Measurements from ENCODE around the gene F12.

F12 gene

DNA sequence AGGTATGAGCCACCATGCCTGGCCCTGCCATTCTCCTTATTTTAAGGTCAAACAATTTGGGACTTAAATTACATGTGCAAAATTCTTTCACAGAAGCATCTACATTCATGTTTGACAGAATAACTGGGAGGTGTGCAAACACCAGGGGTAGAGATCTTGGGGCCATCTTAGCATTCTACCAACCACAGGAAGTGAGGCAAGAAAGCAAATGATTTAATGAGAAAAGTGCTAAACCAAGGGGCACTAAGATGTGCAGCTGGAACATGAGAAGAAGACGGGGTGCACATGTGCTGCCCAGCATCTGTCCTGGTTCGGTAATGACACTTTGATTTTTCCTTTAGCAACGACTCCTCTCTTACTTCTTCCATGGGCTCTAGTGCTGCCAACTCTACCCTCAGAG is 1.2 kb upstream of the F12 start:
- DNase-seq, result no peak

DNA sequence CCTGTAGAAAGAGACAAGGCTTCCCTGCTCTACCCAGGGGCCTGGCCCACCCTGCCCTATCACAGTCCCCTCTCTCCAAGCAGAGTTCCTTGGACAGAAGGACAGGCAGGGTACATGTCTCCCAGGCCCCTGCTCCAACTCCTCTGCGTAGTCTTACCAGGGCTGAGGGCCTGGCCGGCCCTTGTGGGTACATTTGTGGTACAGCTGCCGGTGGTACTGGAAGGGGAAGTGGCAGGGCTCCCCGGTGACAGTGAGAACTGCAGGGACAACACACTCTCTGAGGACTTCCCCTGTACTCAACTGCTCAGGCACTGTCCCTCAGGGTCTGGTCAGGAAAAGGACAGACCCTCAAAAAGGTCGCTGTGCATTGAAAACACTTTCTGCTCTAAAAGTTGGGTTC is 3.6 kb downstream of the F12 start:
- DNase-seq, result no peak

DNA sequence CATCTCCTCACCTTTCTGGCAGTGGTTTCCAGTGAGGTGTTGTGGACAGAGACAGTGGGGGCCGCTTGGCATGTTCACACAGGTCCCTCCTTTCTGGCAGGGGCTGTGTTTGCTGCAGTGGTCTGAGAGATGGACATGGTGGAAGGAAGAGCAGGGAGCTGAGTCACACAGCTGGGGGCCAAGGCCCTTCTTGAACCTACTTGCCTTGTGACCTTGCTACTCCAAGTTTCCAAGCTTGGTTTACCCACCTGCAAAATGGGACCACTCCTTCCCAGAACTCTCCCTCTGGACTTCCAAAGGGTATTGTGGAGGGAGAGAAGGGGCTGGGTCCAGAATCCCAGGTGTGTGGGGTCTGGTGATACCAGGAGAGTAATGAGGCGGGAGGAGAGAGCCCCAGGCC is 4.1 kb downstream of the F12 start:
- DNase-seq, result no peak

DNA sequence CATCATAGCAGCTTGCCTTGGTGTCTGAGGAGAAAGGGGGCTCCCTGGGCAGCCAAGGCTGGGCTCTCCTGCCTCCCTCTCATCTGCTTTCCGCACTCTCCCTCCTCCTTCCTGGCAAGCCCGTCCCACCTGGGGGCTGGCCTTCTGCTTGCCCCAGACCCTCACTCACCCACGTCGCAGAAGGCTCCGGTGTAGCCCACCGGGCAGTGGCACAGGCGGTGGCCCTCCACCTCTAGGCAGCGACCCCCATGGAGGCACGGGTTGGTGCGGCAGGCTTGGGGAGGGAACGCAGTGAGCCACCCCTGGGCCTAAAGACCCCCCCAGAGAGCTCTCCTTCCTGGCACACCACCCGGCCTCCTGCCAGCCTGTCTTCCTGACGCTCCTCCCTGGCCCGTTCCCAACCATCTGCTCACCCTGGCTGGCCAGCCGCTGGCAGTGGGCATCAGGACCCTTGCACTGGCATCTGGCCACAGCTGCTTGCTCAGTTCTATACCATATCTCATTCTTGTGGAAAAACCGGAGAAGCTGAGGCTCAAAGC is 4.7 kb downstream of the F12 start:
- DNase-seq, result no peak

DNA sequence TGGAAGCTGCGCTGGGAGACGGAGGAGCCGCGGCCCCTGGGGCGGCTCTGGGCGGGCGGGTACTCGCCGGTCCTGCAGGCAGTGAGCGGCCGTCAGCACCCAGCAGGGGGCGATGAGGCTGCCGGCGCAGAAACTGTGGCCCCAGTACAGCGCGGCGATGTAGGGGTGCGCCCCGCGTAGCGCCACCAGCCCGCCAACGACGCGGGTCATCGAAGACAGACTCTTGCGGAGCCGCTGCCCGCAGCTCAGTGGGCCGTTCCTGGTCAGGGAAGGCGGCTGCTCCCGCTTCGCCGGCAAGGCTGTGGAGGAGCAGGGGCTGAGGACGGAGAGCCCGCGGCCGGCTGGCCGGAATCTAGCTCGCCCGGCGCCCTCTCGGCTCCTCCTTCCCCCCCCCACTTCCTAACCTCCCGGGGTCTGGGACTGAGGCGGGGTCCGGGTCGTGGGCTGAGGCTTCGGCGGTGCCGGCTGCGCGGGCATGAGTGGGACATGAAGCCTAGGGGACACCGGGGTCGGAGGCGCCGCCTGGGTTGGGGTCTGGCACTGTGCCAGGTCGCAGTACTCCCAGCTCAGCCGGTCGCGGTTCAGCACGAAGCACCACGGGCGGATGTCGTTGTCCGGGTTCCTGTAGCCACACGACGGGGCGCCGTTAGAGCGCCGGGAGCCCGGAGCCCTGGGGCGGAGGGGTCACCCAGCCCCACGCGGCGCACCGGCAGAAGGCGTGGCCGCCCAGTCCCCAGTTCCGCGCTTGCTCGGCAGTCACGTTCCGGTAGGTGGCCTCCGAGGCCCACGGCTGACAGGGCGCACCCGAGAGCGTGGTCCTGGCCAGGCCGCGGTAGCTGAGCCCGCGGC is 5.3 kb downstream of the F12 start:
- peak; percentile 76 for DNase-seq

DNA sequence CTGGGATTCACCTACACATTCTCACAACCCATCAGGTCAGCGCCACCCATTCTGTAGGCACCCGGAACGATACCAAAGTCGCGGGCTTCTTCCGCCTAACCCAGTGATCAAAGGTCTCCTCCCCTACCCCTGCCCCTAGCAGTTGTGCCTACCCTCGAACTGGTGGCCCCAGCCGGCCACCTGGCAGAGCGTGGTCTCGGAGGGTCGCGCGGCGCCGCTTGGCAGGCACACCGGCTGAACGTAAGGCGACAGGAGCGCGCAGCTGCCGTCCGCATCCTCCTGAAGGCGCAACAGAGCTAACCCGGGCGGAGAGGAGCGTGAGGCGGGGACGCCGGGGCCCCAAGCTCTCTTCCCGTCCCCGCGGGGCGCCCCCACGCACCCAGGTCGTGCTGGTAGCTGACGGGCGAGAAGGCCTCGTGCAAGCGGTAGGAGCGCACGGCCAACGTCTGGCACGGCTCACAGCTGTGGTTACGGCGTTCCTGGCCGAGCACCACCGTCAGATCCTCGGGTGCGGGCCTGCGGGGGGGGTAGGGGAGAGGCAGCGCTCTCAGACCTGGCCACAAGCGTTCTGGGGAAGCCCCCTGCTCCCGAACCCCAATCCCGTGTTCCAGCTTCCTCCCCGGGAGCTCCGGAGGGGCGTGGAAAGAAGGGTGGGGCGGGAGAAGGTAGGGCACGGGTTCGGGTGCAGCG is 6.1 kb downstream of the F12 start:
- DNase-seq, result peak; percentile 55

DNA sequence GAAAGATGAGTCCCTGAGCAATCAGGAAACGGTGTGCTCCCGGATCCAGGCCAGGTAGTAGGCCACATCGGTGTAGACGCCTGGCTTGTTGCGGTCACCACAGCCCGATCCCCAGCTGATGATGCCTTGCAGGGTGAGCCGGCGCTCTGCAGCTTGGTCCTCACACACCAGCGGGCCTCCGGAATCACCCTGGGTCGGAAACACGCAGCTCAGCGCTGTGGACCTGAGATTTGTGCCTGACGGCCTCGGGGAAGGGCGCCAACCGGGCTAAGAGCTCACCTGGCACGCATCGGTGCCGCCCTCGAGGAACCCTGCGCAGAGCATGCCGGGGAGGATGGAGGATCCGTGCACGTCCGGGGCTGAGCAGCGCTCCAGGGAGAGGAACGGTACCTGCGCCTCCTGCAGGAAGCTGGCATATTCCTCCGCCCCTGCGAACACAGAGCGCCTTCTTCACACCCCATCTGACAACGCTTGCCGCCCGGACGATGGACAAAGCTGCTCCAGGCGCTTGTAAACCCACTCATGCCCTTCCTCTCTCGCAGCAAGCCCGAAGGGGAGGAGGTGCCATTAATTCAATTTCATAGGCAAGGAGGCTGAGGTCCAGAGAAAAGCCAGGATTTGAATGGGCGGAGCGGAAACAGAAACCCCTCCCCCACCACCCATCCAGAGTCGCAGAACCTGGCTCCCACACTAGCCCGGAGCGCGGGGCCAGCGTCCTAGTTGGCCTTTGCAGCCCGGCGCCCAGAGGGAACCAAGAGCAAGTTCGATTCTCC is 6.9 kb downstream of the F12 start:
- DNase-seq, result peak; percentile 53

DNA sequence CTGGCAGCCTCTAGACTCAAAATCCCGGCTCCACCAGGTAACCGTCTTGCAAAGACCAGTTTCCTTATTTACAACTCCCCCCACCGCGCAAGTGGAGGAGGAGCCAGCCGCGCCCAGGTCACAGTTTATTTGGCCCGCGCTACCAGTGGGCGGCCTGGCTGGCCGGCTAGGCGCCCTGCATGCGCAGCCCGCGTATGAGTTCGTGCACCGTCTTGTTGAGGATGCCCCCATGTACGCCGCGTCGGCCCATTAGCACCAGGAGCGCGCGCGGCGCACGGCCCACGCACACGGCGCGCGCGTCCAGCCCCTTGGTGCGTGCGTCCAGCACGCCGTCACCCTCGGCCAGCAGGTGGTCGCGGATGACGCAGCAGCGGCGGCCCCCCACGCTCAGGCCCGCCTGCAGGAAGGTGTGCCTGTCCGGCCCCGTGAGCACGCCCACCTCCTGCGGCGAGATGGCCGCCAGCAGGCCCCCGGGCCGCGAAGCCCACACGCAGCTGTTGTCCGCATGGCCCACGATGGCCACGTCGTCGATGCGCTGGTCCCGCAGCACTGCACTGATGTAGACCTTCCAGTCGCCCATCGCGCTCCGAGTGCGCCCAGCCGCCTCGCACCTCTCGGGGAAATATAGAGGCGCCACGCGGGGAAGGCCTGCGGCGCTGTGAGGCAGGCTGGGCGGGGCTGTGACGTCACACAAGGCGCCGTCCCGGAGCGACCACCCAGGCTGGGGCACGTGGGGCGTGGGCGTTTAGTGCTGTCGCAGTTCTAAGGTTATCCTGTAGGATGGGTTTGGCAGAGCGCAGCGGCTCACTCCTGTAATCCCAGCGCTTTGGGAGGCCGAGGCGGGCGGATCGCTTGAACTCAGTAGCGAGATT is 9.1 kb downstream of the F12 start, which contains the start of gene PFN3:
Gene PFN3 (minus strand): TSS at position 665 of the 872 bp plus-strand sequence. CDS start 85 bp downstream, at position 580.
- DNase-seq, result no peak

DNA sequence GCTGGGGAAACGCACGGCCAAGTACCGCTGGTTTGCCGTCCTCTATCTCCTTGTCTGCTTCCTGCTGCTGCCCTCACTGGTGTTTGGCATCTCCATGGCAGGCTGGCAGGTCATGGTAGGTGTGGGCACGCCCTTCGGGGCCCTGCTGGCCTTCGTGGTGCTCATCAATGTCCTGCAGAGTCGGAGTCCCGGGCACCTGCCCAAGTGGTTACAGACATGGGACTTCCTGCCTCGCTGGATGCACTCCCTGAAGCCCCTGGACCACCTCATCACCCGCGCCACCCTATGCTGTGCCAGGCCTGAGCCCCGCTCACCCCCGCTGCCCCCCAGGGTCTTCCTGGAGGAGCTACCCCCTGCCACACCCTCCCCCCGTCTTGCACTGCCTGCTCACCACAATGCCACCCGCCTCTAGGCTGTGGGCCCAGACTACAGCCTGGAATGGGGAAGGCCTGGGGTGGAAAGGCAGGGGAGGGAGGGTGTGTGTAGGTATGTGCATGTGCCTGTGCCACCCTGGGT is 11.4 kb downstream of the F12 start:
- DNase-seq, result no peak

DNA sequence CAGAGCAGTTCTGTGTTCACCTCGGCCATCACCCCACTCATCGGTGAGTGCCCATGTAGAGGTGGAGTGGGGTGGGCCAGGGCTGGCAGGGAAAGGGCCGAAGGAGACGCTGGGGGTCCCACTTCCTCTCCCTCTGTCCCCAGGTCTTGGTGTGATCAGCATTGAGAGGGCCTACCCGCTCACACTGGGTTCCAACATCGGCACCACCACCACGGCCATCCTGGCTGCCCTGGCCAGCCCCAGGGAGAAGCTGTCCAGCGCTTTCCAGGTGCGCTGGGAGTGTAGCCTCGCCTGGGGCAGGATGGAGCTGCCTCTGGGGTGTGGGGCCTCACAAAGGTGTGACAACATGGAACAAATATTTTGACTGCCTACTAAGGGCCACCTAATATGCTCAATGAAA is 12.6 kb downstream of the F12 start:
- DNase-seq, result no peak

DNA sequence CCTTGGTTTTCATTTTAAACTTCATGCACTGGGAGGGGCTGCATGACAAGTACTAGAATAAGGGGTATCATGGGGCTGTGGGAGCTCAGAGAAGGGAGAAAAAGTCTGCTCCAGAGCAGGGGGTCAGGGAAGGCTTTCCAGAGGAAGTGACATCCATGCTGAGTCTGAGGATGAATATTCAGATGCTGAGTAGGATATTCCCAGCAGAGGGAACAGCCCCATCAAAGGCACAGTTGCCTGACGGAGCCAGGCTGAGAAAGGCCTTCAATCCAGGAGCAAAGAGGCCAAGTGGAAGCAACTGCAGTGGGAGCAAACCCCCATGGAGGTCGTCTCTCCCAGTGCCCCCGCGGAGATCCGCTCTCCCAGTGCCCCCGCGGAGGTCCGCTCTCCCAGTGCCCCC is 13.3 kb downstream of the F12 start:
- DNase-seq, result no peak

DNA sequence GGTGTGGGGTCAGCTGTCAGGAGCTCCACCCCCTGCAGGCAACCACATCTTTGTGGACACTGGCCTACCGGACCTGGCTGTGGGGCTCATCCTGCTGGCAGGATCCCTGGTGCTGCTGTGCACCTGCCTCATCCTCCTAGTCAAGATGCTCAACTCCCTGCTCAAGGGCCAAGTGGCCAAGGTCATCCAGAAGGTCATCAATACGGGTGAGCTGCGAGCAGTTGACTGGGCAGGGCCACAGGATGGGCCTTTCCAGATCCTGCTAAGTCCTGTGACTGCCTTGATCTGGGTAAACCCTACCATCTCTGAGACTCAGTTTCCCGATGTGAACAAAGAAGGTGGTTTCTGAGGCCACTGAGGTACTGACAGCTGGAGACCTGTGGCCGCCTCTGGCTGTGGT is 15.4 kb downstream of the F12 start:
- no peak for DNase-seq

DNA sequence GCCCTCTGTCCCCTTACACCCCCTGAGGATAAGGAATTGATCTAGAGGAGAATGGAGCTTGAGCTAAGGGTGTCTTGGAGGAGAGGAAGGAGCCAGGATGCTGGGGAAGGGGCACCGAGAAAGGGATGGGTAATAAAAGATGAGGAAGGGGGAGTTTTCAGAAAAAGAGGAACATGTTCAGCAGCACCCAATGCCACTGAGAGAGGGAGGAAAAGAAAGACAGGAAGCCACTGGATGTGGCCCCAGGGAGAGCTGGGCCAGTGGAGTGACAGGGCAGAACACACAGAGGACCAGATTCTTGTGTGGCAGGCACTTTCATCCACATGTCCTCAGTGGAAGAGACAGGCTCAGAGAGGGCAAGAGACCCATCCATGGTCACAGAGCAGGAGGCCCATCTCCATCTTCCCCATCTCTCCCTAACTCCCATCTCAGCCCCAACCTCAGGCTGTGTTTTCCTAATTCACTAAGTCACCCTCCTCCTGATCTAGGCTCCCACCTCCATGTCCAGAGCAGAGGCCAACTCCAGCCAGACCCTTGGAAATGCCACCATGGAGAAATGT is 16.1 kb downstream of the F12 start:
- DNase-seq, result no peak

DNA sequence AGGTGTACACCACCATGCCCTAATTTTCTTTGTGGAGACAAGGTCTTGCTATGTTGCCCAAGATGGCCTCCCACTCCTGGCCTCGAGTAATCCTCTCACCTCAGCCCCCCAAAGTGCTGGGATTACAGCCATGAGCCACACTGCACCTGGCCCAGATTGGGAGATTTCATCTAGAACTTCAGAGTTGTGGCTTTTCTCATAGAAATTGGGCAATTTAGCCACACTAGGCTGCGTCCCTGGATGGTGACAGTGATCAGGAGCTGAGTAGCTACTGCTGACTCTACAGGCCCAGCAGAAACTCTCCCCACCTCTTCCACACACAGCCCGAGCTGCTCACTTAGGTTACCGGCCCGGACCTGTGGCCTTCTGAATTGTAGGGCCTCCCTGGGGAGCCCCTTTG is 16.6 kb downstream of the F12 start:
- no peak for DNase-seq

DNA sequence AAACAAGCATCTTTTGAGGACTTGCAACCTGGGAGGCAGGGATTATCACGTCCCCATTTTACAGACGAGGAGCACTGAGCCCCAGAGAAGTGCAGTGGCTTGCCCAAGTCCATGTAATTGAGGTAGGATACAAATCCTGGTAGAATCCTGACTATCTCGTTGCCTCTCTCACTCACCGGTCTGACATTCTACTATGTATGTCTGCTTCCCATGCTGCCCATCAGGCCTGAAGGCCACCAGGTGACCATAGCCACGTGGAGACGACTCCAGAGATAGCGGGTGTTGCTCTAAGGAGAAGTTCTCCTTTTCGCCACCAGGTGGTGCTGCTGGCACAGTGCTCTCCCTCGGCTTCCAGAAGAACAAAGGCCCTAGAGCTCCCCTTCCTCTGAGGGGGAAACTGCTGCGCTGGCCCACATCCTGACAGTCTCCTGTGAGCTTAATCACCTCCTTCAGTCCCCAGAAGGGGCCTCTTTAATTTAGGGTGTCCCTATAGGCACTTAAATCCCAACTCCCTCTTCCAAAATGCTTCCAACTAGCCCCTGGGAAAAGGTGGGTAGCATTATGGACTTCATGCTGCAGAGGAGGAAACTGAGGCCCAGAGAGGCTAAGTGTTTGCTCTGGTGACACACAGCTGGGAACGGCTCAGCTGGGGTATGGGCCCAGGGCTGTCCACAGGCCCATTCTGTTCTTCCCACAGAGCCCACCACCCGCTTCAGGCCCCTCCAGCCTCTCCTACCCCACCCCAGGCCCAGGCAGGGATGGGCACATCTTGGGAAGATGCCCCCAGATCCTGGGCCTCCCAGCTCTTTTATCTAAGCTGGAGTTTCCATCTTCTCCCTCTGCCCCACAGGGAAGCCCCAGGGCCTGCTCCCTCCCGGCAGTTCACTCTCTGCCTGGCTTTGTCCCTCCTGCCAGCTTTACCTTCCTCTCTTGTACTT is 18.7 kb downstream of the F12 start:
- peak; percentile 84 for DNase-seq

DNA sequence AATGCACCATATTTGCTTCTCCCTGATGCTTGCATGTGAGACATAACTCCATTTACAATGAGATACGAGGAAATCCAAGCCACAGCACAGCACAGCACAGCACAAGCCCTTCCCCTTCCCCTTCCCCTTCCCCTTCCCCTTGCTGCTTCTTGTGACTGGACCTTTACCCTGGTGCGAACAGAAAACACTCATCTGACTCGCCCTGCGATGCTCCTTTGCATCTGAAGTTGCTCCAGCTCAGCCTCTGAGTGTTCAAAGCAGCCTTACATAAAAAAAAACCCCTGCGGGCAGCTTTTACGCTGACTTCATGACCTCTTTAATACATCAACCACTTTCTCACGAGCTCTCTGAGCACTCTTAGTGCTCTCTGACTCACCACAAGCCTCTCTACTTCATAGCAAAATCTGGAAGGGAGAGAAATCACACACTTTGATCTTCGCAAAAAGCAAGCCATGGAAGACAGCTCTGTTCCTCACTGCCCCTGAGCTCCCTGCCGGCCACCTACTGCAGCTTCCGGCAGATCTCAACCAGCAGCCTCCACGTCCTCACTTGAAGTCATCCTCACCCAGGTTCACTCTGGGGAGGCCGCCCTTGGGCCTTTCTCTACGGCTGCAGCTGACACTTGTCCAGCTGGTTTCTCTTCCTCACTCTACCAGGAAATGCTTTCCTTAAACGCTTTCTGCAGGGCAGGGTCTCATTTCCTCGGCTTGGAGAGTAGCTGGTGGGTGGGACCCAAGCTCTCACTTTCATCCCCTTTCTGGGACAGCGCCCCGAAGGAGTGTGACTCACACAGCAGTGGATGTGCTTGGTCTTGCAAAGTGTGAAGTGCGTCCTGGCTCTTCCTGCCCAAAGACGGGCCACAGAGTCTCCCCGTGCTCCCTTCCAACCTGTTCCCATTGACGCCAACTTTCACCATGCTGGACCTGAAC is 19.9 kb downstream of the F12 start:
- DNase-seq, result peak; percentile 43

DNA sequence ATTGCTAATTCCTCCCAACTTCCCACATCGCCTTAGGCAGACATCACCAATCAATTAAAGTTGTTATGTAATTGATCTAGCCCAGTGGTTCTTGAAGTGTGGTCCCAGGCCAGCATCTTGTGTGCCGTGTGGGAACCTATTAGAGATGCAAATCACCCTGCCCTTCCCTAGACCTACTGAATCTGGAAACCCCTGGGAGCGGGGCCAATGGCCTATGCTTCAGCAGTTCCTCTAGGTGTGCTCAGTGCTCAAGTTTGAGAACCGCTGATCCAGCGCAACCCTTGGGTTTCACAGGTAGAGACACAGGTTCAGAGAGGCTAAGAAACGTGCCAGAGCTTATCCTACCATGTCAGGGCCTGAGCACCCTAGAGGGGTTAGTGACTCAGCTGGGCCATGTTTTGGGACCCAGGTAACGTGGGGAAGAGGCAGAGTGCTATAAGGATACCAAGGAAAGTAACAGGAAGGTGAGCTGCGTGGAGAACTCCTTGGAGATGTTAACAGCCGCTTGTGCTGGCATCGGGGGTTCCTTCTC is 20.8 kb downstream of the F12 start:
- no peak for DNase-seq

DNA sequence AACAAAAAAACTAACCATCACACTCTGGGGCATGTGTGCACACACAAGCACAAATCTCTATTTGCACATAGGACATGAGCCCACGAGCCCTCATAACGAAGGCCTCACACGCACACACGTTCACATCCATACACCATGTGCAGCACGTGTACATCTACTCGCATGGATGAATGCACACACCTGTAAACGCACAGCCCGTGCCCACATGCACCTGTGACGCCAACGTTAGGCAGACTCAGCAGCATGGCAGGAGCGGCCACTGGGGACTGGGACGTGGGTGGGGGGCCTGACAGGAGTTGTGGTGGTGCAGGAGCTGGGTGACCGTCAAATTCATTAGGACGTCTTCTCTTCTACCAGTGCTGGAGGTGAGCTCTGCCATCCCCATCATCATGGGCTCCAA is 22.0 kb downstream of the F12 start:
- no peak for DNase-seq

DNA sequence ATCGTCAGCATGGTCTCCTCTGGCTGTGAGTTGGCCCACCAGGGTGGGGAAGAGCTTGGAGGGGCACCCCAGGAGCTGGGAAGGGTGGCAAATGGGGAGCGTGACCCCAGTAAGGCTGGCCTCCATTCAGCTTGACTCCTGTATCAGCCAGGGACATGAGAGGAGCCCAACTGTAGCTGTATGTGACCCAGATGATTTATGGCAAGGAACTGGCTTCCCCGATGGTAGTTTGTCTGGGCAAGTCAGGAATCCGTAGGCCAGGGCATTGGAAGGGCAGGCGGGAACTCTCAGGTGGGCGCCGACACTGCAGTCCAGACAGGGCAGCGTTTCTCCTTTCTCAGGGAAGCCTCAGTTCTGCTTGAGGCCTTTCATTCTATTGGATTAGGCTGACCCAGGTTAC is 22.8 kb downstream of the F12 start:
- DNase-seq, result no peak
